HepG2 (cell line): ENCODE results near the gene FBXO24. TPM values are rescaled to one million over a fixed set of nuclear protein-coding genes. Genes with fewer than 3 reads are reported as not detected.

ENCODE experiments used
- CREB1 ChIP-seq, 2 experiments: fragments of 450-650 bp in 1 of 2; IDR thresholded peaks; 2 replicates each; pipeline ENCODE4 v1.6.1; 2016 to 2017; ENCODE audit warnings: control low read depth in 1 of 2, mild to moderate bottlenecking in 1 of 2, missing compliant biosample characterization in 1 of 2, missing genetic modification characterization in 1 of 2
- EED ChIP-seq: sonication (generic); formaldehyde crosslinking; IDR thresholded peaks from 2 replicates; pipeline ENCODE4 v1.5.0; 2020; ENCODE audit warnings: mild to moderate bottlenecking, missing genetic modification reagents
- EP300 ChIP-seq, 3 experiments: sonication (generic) in 1 of 3; formaldehyde crosslinking in 1 of 3; IDR thresholded peaks; 2 replicates each; pipeline versions ENCODE4 v1.5.1 to v1.6.1; 2011 to 2020; ENCODE audit warnings: low read depth in 2 of 3, low read length in 2 of 3, borderline replicate concordance in 1 of 3, improper control_type of control experiment in 1 of 3, mild to moderate bottlenecking in 1 of 3, missing genetic modification reagents in 1 of 3, moderate library complexity in 1 of 3
- ETV6 ChIP-seq: sonication (generic); formaldehyde crosslinking; conservative IDR thresholded peaks from 2 replicates; pipeline ENCODE4 v1.4.0; 2020; ENCODE audit warnings: missing genetic modification reagents
- HCFC1 ChIP-seq: fragments of 150-350 bp; IDR thresholded peaks from 2 replicates; pipeline ENCODE4 v1.6.1; 2014; ENCODE audit warnings: low read depth, low read length
- NFYB ChIP-seq: sonication (generic); formaldehyde crosslinking; IDR thresholded peaks from 2 replicates; pipeline ENCODE4 v1.4.0; 2020; ENCODE audit warnings: missing genetic modification reagents
- SETDB1 ChIP-seq: sonication (generic); formaldehyde crosslinking; IDR thresholded peaks from 2 replicates; pipeline ENCODE4 v1.5.1; 2020; ENCODE audit warnings: missing genetic modification reagents, mild to moderate bottlenecking, borderline replicate concordance
- ZBTB38 ChIP-seq: sonication (generic); formaldehyde crosslinking; IDR thresholded peaks from 2 replicates; pipeline ENCODE4 v1.5.1; 2020; ENCODE audit warnings: mild to moderate bottlenecking, missing genetic modification reagents
- ZFP1 ChIP-seq: IDR thresholded peaks from 2 replicates; pipeline ENCODE4 v1.6.1; 2016
- ZMYM2 ChIP-seq: sonication (generic); formaldehyde crosslinking; IDR thresholded peaks from 2 replicates; pipeline ENCODE4 v1.8.0; 2022; ENCODE audit warnings: mild to moderate bottlenecking, missing genetic modification reagents
- ZNF24 ChIP-seq: fragments of 450-650 bp; IDR thresholded peaks from 2 replicates; pipeline ENCODE4 v1.6.1; 2017; ENCODE audit warnings: antibody characterized with exemption, mild to moderate bottlenecking
- ZNF251 ChIP-seq: sonication (generic); formaldehyde crosslinking; IDR thresholded peaks from 2 replicates; pipeline ENCODE4 v1.9.0; 2021; ENCODE audit warnings: mild to moderate bottlenecking, missing genetic modification reagents
- ZNF569 ChIP-seq: sonication (generic); formaldehyde crosslinking; IDR thresholded peaks from 2 replicates; pipeline ENCODE4 v1.5.0; 2020; ENCODE audit warnings: mild to moderate bottlenecking, missing genetic modification reagents, moderate library complexity, borderline replicate concordance
- ZNF777 ChIP-seq: sonication (generic); formaldehyde crosslinking; IDR thresholded peaks from 2 replicates; pipeline ENCODE4 v1.4.0; 2020; ENCODE audit warnings: missing genetic modification reagents
- ZNF780A ChIP-seq: sonication (generic); formaldehyde crosslinking; IDR thresholded peaks from 2 replicates; pipeline ENCODE4 v1.8.0; 2022; ENCODE audit warnings: mild to moderate bottlenecking, missing genetic modification reagents, moderate library complexity
- ZNF891 ChIP-seq: sonication (generic); formaldehyde crosslinking; IDR thresholded peaks from 2 replicates; pipeline ENCODE4 v1.5.0; 2020; ENCODE audit warnings: mild to moderate bottlenecking, missing genetic modification reagents
- polyA plus RNA-seq, 8 experiments: library from polyadenylated mRNA; depleted of rRNA in 3 of 8; stranded (reverse) in 7 of 8; unstranded in 1 of 8; fragments of >200 nt; fragmentation: Illumina TruSeq in 4 of 8; extraction: Trizol in 4 of 8; gene quantifications; 2 replicates each; pipeline versions ENCODE4 v1.2.1 to v1.2.3, GENCODE V29; 2011 to 2016; ENCODE audit warnings: low read depth in 4 of 8, missing spikeins in 1 of 8, mixed read lengths in 1 of 8; ENCODE audit not compliant: insufficient read depth in 1 of 8
- total RNA-seq, 5 experiments: library from RNA; depleted of rRNA; stranded (reverse); fragments of >200 nt; fragmentation: Illumina TruSeq; extraction: Trizol; gene quantifications; 2 replicates each; pipeline ENCODE4 v1.2.3, GENCODE V29; 2016; ENCODE audit warnings: low read depth in 1 of 5
- TF ChIP-seq, protein P1 (sequence below): IDR thresholded peaks from 2 replicates; pipeline ENCODE4 v1.6.1; 2016; ENCODE audit warnings: mild to moderate bottlenecking, missing biosample characterization, missing genetic modification reagents
- TF ChIP-seq, protein P2 (sequence below): sonication (generic); formaldehyde crosslinking; IDR thresholded peaks from 2 replicates; pipeline ENCODE4 v1.8.1; 2023; ENCODE audit warnings: mild to moderate bottlenecking, missing genetic modification reagents
- TF ChIP-seq, protein P3 (sequence below): conservative IDR thresholded peaks from 2 replicates; pipeline ENCODE4 v1.6.1; 2018; ENCODE audit warnings: missing genetic modification reagents
- TF ChIP-seq, protein P4 (sequence below): sonication (generic); formaldehyde crosslinking; IDR thresholded peaks from 2 replicates; pipeline ENCODE4 v1.8.1; 2023; ENCODE audit warnings: mild to moderate bottlenecking, inconsistent platforms, moderate library complexity, missing genetic modification reagents, borderline replicate concordance
- TF ChIP-seq, protein P5 (sequence below): sonication (generic); formaldehyde crosslinking; IDR thresholded peaks from 2 replicates; pipeline ENCODE4 v1.4.0; 2020; ENCODE audit warnings: mild to moderate bottlenecking, missing genetic modification reagents
- TF ChIP-seq, protein P6 (sequence below): sonication (generic); formaldehyde crosslinking; IDR thresholded peaks from 2 replicates; pipeline ENCODE4 v1.5.0; 2020; ENCODE audit warnings: missing genetic modification reagents

FBXO24 gene
- total and polyA plus RNA-seq, 2 of the 13 experiments (the other 11 are each of a cell fraction or from before 2014, with no cell fraction given) = 0.20 to 0.55 TPM

DNA sequence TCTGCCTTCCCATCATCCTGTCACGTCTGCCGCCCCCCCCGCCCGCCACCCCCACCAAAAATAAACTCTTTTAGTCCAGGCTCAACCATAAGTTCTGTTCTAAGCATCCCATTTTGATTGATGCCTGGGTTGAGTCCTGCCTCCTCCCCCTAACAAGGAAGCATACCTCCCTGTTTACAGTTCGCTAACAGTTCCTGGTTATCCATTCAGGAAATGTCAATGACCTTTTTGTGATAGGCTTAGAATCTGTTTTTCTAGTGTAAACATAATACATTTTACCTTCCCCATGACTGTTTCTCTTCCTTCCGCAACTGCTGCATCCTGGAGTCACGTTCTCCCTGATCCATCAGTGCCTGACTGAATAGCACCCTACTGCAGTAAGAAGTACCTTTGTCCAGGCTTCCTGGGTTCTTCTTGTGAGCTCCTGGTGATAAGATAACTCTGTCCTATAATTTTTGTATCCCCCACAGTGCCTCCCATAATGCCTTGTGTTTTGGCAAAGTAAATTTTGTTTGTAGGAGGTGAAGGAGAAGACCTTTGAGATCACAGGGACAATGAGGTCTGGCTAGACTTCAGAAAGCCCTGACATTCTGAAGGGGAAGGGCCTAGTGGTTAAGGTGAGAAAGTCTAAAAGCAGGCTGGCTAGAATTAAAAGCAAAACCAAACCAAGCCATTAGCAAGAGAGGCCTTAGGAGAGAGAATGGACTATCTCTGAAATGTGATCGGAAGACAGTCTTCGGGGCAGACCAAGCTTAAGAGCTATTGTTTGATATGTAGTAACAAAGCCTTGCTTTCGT is 39.8 kb upstream of the FBXO24 start (continued):
- TF ChIP-seq, protein P1, sequence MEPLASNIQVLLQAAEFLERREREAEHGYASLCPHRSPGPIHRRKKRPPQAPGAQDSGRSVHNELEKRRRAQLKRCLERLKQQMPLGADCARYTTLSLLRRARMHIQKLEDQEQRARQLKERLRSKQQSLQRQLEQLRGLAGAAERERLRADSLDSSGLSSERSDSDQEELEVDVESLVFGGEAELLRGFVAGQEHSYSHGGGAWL (CRISPR knock-in tag) = no peak
- TF ChIP-seq SETDB1 (no peak), EP300 (IDR thresholded peaks at IDR 0.05; ENCODE audit: low read depth in 2 of 2, low read length in 2 of 2) (peak in 1 of 2 experiments; percentile 86; a peak in 2 of 4 replicates), EP300 (CRISPR knock-in tag; IDR thresholded peaks at IDR 0.05; ENCODE audit: borderline replicate concordance) (peak; percentile 79; the same call in 1 of the 2 replicates), ZNF569 (CRISPR knock-in tag) (no peak), ZMYM2 (no peak), ZFP1 (CRISPR knock-in tag) (0 out of 2 replicates have a peak, but pooled peaks have one; percentile 9), EED (CRISPR knock-in tag) (no peak), ZBTB38 (CRISPR knock-in tag) (no peak), ETV6 (0 out of 2 replicates have a peak, but pooled peaks have one; percentile 53), ZNF251 (no peak), ZNF24 (no peak), ZNF891 (CRISPR knock-in tag) (no peak), NFYB (CRISPR knock-in tag) (no peak), CREB1 (IDR thresholded peaks at IDR 0.05) (no peak), CREB1 (CRISPR knock-in tag; IDR thresholded peaks at IDR 0.05) (no peak), ZNF777 (CRISPR knock-in tag) (no peak; the same call in 1 of the 2 replicates), ZNF780A (CRISPR knock-in tag) (no peak), HCFC1 (no peak)
- TF ChIP-seq, protein P2, sequence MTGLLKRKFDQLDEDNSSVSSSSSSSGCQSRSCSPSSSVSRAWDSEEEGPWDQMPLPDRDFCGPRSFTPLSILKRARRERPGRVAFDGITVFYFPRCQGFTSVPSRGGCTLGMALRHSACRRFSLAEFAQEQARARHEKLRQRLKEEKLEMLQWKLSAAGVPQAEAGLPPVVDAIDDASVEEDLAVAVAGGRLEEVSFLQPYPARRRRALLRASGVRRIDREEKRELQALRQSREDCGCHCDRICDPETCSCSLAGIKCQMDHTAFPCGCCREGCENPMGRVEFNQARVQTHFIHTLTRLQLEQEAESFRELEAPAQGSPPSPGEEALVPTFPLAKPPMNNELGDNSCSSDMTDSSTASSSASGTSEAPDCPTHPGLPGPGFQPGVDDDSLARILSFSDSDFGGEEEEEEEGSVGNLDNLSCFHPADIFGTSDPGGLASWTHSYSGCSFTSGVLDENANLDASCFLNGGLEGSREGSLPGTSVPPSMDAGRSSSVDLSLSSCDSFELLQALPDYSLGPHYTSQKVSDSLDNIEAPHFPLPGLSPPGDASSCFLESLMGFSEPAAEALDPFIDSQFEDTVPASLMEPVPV (CRISPR knock-in tag) = no peak
- TF ChIP-seq, protein P3, sequence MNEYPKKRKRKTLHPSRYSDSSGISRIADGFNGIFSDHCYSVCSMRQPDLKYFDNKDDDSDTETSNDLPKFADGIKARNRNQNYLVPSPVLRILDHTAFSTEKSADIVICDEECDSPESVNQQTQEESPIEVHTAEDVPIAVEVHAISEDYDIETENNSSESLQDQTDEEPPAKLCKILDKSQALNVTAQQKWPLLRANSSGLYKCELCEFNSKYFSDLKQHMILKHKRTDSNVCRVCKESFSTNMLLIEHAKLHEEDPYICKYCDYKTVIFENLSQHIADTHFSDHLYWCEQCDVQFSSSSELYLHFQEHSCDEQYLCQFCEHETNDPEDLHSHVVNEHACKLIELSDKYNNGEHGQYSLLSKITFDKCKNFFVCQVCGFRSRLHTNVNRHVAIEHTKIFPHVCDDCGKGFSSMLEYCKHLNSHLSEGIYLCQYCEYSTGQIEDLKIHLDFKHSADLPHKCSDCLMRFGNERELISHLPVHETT (CRISPR knock-in tag) = no peak; the same call in 1 of the 2 replicates
- TF ChIP-seq, protein P4, sequence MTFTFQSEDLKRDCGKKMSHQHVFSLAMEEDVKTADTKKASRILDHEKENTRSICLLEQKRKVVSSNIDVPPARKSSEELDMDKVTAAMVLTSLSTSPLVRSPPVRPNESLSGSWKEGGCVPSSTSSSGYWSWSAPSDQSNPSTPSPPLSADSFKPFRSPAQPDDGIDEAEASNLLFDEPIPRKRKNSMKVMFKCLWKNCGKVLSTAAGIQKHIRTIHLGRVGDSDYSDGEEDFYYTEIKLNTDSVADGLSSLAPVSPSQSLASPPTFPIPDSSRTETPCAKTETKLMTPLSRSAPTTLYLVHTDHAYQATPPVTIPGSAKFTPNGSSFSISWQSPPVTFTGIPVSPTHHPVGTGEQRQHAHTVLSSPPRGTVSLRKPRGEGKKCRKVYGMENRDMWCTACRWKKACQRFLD (CRISPR knock-in tag) = no peak
- TF ChIP-seq, protein P5, sequence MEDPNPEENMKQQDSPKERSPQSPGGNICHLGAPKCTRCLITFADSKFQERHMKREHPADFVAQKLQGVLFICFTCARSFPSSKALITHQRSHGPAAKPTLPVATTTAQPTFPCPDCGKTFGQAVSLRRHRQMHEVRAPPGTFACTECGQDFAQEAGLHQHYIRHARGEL (CRISPR knock-in tag) = no peak
- TF ChIP-seq, protein P6, sequence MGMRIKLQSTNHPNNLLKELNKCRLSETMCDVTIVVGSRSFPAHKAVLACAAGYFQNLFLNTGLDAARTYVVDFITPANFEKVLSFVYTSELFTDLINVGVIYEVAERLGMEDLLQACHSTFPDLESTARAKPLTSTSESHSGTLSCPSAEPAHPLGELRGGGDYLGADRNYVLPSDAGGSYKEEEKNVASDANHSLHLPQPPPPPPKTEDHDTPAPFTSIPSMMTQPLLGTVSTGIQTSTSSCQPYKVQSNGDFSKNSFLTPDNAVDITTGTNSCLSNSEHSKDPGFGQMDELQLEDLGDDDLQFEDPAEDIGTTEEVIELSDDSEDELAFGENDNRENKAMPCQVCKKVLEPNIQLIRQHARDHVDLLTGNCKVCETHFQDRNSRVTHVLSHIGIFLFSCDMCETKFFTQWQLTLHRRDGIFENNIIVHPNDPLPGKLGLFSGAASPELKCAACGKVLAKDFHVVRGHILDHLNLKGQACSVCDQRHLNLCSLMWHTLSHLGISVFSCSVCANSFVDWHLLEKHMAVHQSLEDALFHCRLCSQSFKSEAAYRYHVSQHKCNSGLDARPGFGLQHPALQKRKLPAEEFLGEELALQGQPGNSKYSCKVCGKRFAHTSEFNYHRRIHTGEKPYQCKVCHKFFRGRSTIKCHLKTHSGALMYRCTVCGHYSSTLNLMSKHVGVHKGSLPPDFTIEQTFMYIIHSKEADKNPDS (CRISPR knock-in tag) = no peak
